Activated CD8-positive, alpha-beta memory T cell treated with anti-CD3 and anti-CD28 coated beads for 24 hours (primary cell): ENCODE results near the gene RECQL5.
"Not testable (repeated sequence)": the region's sequence is repeated elsewhere in the genome, so short reads cannot be mapped to it uniquely, and the experiment has no call there.

Source experiments
- DNase-seq: peaks from one replicate; pipeline ENCODE4 v3.0.0-alpha.2; 2020

Gene RECQL5

GRCh38 chr17:75645889-75646637 is 20.9 kb downstream of the RECQL5 start:
- DNase-seq = no peak

GRCh38 chr17:75645501-75645888 is 21.5 kb downstream of the RECQL5 start:
- DNase-seq = no peak

- no peak for DNase-seq
Measured at GRCh38 chr17:75643643-75644017, 23.3 kb downstream of the RECQL5 start.

GRCh38 chr17:75642784-75643642 is 23.9 kb downstream of the RECQL5 start:
- DNase-seq = no peak

GRCh38 chr17:75642182-75642783 is 24.7 kb downstream of the RECQL5 start:
- no peak for DNase-seq

GRCh38 chr17:75641343-75641742 is 25.6 kb downstream of the RECQL5 start:
- no peak for DNase-seq

- no peak for DNase-seq
Measured at GRCh38 chr17:75640556-75641119, 26.3 kb downstream of the RECQL5 start.

GRCh38 chr17:75639771-75640555 is 27.0 kb downstream of the RECQL5 start:
- no peak for DNase-seq

GRCh38 chr17:75639327-75639726 is 27.6 kb downstream of the RECQL5 start:
- DNase-seq = no peak

- DNase-seq = no peak
Measured at GRCh38 chr17:75638893-75639292, 28.1 kb downstream of the RECQL5 start.

GRCh38 chr17:75638039-75638438 is 28.9 kb downstream of the RECQL5 start:
- DNase-seq = not testable (repeated sequence)

GRCh38 chr17:75637551-75637950 is 29.4 kb downstream of the RECQL5 start:
- no peak for DNase-seq

GRCh38 chr17:75637143-75637538 is 29.8 kb downstream of the RECQL5 start:
- no peak for DNase-seq

- no peak for DNase-seq
Measured at GRCh38 chr17:75636381-75637142, 30.4 kb downstream of the RECQL5 start.

- no peak for DNase-seq
Measured at GRCh38 chr17:75635610-75636202, 31.2 kb downstream of the RECQL5 start.

- no peak for DNase-seq
Measured at GRCh38 chr17:75634754-75635609, 32.0 kb downstream of the RECQL5 start.

- DNase-seq = no peak
Measured at GRCh38 chr17:75634376-75634740, 32.6 kb downstream of the RECQL5 start.

GRCh38 chr17:75633486-75634375 is 33.2 kb downstream of the RECQL5 start:
- peak; percentile 73 for DNase-seq

- DNase-seq = peak; percentile 93
Measured at GRCh38 chr17:75632863-75633485, 34.0 kb downstream of the RECQL5 start, which contains the start of gene SMIM5. TSS of gene SMIM5 (plus strand) at chr17:75633434. CDS start at chr17:75640202, 6,768 bp downstream.
